GM13977 (cell line): Measurements from ENCODE around the gene HEXA.

Experiments
- DNase-seq: peaks from one replicate; pipeline ENCODE4 v3.0.0; 2012; ENCODE audit warnings: low spot score
- CTCF ChIP-seq: IDR thresholded peaks from 2 replicates; pipeline ENCODE4 v1.5.1; 2012; ENCODE audit warnings: mild to moderate bottlenecking, control low read depth; ENCODE audit not compliant: insufficient read depth; ENCODE audit errors: extremely low read depth, missing control alignments
- in situ Hi-C: fragments of 300-500 bp; cut with MboI; formaldehyde crosslinking; loops from one replicate; pipeline ENCODE4 v1.12.0; 2022; ENCODE audit warnings: low sequenced_read_pairs, low pct_unique_long_range_greater_than_20kb, mixed read lengths, inconsistent platforms; ENCODE audit not compliant: unreplicated experiment

The HEXA gene

DNA sequence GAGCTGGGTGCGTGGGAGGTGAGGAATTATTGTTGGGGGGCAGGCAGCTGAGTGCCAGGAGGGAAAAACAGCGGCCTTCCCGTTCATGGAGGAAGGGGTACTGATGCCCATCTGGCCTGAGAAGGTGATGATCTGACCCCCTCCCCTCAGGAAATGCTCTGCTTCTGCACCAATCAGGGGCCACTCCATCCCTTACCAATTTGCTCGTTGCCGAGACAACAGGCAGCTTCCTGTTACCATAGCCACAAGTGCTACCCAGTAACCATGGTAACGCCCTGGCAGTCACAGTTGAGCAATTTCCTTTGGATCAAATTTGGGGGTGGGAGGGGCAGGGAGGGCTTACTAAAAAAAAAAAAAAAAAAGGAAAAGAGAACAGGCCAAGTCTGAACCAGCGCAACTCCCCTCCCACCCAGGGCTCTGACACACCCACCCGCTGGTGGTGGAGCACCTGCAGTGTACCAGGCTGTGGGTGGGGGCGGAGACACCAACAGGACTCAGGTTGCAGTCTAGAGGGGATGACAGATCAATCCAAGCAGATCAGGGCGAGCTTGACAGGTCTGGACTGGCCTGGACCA is 69.5 kb downstream of the HEXA start:
- no peak for TF ChIP-seq CTCF
- in situ Hi-C loops, result no loop called here
- DNase-seq, result no peak

GRCh38 chr15:72304596-72304995 is 71.2 kb downstream of the HEXA start:
- no peak for DNase-seq
- in situ Hi-C loops, result no loop called here
- no peak for TF ChIP-seq CTCF

- no peak for DNase-seq
- in situ Hi-C loops, result no loop called here
- TF ChIP-seq CTCF, result no peak
Observed at GRCh38 chr15:72302955-72303354, 72.9 kb downstream of the HEXA start.
